Measurements from ENCODE around the gene XKR7. TPM values are rescaled to one million over a fixed set of nuclear protein-coding genes. Genes with fewer than 3 reads are reported as not detected.
"Not testable (repeated sequence)": the region's sequence is repeated elsewhere in the genome, so short reads cannot be mapped to it uniquely, and the experiment has no call there.

Gene XKR7
- total RNA-seq, 1 donor from 2014 or later: 0.08 TPM

DNA sequence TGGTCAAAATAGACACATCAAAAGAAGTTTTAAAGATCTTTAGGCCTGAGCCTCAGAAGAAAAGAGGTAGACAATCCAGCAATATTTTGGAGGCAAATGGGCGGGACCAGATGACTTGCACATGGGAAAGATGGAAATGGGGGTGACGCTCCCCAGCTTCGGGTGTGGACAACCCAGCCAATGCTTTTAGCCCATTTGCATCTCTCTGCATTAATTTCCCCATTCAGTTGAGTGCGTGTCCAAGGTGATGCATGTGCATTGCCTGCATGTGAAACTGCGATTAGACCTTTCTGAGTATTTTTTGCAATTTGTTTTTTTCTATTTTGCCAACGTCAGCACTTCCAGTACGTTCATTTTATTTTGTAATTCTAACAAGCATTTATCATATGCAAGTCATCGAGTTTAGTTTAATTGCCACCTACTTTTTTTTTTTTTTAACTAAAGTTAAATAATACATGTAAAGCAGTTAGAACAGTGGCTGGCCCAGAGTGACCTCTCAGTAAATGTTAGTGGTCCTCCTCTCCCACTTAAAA is 40.3 kb upstream of the XKR7 start:
- Histone ChIP-seq H3K4me3 (ENCODE audit: low read depth, low read length) (no peak overlapping the region), H3K27me3 (ENCODE audit: control insufficient read depth, insufficient read depth, low read length) (peaks cover 12% of the 10 kb centered on the region), H3K36me3 (ENCODE audit: control insufficient read depth, insufficient read depth, low read length) (no peaks in the 10 kb centered on the region)
- no peak for DNase-seq (ENCODE audit: low read depth)
- TF ChIP-seq, protein P1, sequence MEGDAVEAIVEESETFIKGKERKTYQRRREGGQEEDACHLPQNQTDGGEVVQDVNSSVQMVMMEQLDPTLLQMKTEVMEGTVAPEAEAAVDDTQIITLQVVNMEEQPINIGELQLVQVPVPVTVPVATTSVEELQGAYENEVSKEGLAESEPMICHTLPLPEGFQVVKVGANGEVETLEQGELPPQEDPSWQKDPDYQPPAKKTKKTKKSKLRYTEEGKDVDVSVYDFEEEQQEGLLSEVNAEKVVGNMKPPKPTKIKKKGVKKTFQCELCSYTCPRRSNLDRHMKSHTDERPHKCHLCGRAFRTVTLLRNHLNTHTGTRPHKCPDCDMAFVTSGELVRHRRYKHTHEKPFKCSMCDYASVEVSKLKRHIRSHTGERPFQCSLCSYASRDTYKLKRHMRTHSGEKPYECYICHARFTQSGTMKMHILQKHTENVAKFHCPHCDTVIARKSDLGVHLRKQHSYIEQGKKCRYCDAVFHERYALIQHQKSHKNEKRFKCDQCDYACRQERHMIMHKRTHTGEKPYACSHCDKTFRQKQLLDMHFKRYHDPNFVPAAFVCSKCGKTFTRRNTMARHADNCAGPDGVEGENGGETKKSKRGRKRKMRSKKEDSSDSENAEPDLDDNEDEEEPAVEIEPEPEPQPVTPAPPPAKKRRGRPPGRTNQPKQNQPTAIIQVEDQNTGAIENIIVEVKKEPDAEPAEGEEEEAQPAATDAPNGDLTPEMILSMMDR (IDR thresholded peaks at IDR 0.05; ENCODE audit: insufficient read depth, low read length, poor library complexity, severe bottlenecking): no peak

DNA sequence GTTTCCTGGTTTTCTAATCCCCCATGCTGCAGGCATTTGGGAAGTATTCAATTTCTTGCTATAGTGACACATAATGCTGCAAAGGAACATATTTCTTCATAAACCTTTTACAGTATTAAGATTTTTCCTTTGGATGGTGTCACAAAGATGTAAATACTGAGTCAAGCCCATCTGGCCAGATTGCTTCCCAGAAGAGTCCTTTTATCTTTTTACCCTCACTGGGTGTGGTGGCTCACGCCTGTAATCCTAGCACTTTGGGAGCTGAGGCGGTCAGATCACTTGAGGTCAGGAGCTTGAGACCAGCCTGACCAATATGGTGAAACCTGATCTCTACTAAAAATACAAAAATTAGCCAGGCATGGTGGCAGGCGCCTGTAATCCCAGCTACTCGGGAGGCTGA is 38.3 kb upstream of the XKR7 start:
- not testable (repeated sequence) for H3K36me3 ChIP-seq (ENCODE audit: control insufficient read depth, insufficient read depth, low read length); H3K4me3 ChIP-seq (ENCODE audit: low read depth, low read length); DNase-seq (ENCODE audit: low read depth); H3K27me3 ChIP-seq (ENCODE audit: control insufficient read depth, insufficient read depth, low read length)

DNA sequence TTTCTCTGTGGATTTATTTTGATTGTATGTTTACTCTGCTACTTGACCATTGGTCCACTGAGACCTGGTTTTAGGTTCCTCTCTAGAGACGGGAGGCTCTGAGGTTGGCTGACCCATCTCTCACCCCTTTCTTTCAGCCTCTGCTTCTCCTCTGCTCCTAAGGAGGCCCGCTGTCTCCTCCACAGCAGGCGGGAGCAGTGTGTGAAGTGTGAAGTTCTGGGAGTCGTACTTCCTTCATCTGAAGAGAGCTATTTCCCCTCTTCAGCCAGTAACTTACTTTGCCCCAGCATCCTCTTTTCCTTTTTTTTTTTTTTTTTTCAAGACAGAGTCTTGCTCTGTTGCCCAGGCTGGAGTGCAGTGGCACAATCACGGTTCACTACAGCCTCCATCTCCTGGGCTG is 37.2 kb upstream of the XKR7 start:
- TF ChIP-seq, protein P1 (IDR thresholded peaks at IDR 0.05; ENCODE audit: insufficient read depth, low read length, poor library complexity, severe bottlenecking): no peak
- DNase-seq (ENCODE audit: low read depth): no peak
- H3K4me3 ChIP-seq (ENCODE audit: low read depth, low read length): no peak overlapping the region
- no peaks in the 10 kb centered on the region for H3K36me3 ChIP-seq (ENCODE audit: control insufficient read depth, insufficient read depth, low read length)
- peaks cover 8% of the 10 kb centered on the region for H3K27me3 ChIP-seq (ENCODE audit: control insufficient read depth, insufficient read depth, low read length)

DNA sequence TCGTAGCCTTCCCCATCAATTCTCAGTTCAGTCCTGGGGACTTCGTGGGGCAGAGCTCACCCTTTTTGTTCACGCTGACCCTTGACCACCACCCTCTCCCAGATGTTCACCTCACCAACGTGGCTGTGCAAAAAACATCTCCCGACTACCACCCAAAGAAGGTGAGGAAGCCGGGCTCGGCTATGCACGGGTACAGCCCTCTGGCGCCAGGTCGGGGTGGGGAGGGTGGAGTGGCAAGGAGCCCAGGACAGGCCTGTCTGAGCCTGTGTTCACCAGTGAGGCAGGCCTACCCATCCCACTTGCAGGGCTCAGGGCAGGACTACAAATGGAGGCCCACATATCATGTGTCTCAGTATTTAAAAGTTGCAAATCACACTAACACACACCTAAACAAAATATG is 34.3 kb upstream of the XKR7 start:
- TF ChIP-seq, protein P1 (IDR thresholded peaks at IDR 0.05; ENCODE audit: insufficient read depth, low read length, poor library complexity, severe bottlenecking): no peak
- DNase-seq (ENCODE audit: low read depth): no peak
- Histone ChIP-seq H3K36me3 (ENCODE audit: control insufficient read depth, insufficient read depth, low read length) (no peaks in the 10 kb centered on the region), H3K27me3 (ENCODE audit: control insufficient read depth, insufficient read depth, low read length) (peaks cover 5% of the 10 kb centered on the region), H3K4me3 (ENCODE audit: low read depth, low read length) (no peak overlapping the region)

DNA sequence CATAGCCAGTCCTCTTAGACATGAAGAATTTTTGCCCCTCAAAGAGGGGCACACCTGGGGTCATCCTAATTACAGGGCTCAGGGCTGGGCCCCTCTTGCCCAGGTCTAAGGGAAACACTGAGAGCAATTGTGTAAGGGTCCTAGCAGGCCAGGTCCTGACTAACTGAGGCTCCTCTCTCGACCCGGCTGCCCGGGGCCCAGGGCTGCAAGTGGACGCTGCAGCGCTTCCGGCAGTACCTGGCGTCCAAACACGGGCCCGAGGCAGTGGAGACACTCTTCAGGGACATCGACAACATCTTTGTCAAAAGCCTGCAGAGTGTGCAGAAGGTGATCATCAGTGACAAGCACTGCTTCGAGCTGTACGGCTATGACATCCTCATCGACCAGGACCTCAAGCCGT is 33.5 kb upstream of the XKR7 start:
- TF ChIP-seq, protein P1 (IDR thresholded peaks at IDR 0.05; ENCODE audit: insufficient read depth, low read length, poor library complexity, severe bottlenecking): no peak
- H3K27me3 ChIP-seq (ENCODE audit: control insufficient read depth, insufficient read depth, low read length): peaks cover 2% of the 10 kb centered on the region
- no peak overlapping the region for H3K4me3 ChIP-seq (ENCODE audit: low read depth, low read length)
- H3K36me3 ChIP-seq (ENCODE audit: control insufficient read depth, insufficient read depth, low read length): no peaks in the 10 kb centered on the region
- DNase-seq (ENCODE audit: low read depth): no peak

DNA sequence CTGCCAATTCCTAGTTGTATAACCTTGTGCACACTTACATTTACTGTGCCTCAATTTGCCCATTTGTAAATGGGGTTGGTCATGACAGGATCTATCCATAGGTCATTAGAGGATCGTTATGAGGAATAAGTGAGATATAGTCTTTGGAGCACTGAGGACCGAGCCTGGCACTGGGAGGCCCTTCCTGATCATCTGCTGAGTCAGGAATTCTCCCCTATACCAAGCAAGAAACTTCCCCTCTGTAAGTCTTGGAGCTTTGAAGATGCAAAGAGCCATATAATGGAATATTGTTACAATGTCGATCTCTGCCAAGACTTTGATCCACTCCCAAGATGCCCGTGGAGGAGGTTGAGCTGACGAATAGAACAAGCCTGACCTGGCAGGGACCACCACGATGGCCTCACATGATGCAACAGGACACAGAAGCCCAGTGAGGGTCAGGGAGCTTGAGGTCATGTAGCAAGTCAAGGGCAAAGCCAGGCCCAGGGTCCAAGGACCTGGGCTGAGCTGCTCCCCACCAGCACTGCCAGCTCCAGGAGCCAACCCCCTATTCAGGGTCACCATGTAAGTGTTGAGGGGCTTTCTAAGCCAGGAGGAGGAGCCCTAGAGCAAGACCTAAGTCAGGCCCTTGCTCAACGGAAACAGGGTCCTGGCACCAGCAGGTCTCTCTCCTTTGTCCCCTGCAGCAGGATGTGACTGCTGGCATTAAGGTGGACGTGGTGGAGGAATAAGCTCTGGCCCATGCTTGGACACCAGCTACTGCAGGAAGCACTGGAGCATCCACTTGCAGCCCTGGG is 32.8 kb upstream of the XKR7 start:
- TF ChIP-seq, protein P1 (IDR thresholded peaks at IDR 0.05; ENCODE audit: insufficient read depth, low read length, poor library complexity, severe bottlenecking): no peak
- no peak overlapping the region for H3K4me3 ChIP-seq (ENCODE audit: low read depth, low read length)
- no peak for DNase-seq (ENCODE audit: low read depth)
- no peaks in the 10 kb centered on the region for H3K36me3 ChIP-seq (ENCODE audit: control insufficient read depth, insufficient read depth, low read length)
- H3K27me3 ChIP-seq (ENCODE audit: control insufficient read depth, insufficient read depth, low read length): peaks cover 2% of the 10 kb centered on the region

Measured in kidney epithelial cell (primary cell).